GM18517 (cell line): ENCODE results near the gene DLX4.

ENCODE experiments used
- ATAC-seq: cut with Tn5 transposase; IDR thresholded peaks from one replicate; pipeline ENCODE4 v1.9.1; 2021; ENCODE audit warnings: mild to moderate bottlenecking, moderate library complexity; ENCODE audit not compliant: unreplicated experiment

Gene DLX4

GRCh38 chr17:49986396-49987289, 17.7 kb downstream of the DLX4 start:
- no peak for ATAC-seq

GRCh38 chr17:49987290-49987585, 18.2 kb downstream of the DLX4 start:
- no peak for ATAC-seq

- no peak for ATAC-seq
These were observed 18.9 kb downstream of the DLX4 start for GRCh38 chr17:49987681-49988441.

- ATAC-seq: no peak
These were observed 20.5 kb downstream of the DLX4 start for GRCh38 chr17:49989518-49989880.

- no peak for ATAC-seq
These were observed 21.3 kb downstream of the DLX4 start for GRCh38 chr17:49990331-49990730.

GRCh38 chr17:49990921-49991320, 21.9 kb downstream of the DLX4 start:
- no peak for ATAC-seq

GRCh38 chr17:49991409-49991808, 22.4 kb downstream of the DLX4 start:
- ATAC-seq: no peak

- no peak for ATAC-seq
These were observed 23.4 kb downstream of the DLX4 start for GRCh38 chr17:49992191-49992932.

- ATAC-seq: no peak
These were observed 24.0 kb downstream of the DLX4 start for GRCh38 chr17:49992933-49993422.

GRCh38 chr17:49993423-49994060, 24.6 kb downstream of the DLX4 start:
- ATAC-seq: no peak

GRCh38 chr17:49994085-49995054, 25.4 kb downstream of the DLX4 start:
- ATAC-seq: no peak

- ATAC-seq: no peak
These were observed 26.2 kb downstream of the DLX4 start, which contains the start of gene DLX3 for GRCh38 chr17:49995055-49995738. Gene DLX3, minus strand, starts transcription at chr17:49995224. Its CDS starts 226 bp downstream, at chr17:49994998.

- ATAC-seq: no peak
These were observed 27.1 kb downstream of the DLX4 start for GRCh38 chr17:49996121-49996494.

GRCh38 chr17:49996495-49997300, 27.7 kb downstream of the DLX4 start:
- ATAC-seq: no peak

GRCh38 chr17:49997301-49997650, 28.3 kb downstream of the DLX4 start:
- ATAC-seq: no peak

GRCh38 chr17:49997773-49998703, 29.0 kb downstream of the DLX4 start:
- no peak for ATAC-seq

GRCh38 chr17:49998836-49999511, 30.0 kb downstream of the DLX4 start:
- ATAC-seq: no peak
